GM19455 (cell line): ENCODE measurements around the gene ZNF324B.
"Not testable (repeated sequence)": the region's sequence is repeated elsewhere in the genome, so short reads cannot be mapped to it uniquely, and the experiment has no call there.

ENCODE experiments used
- ATAC-seq: cut with Tn5 transposase; IDR thresholded peaks from one replicate; pipeline ENCODE4 v1.9.1; 2021; ENCODE audit not compliant: unreplicated experiment

ZNF324B gene

GRCh38 chr19:58479736-58480480 is 28.5 kb downstream of the ZNF324B start:
- no peak for ATAC-seq

- ATAC-seq, result no peak
Observed at GRCh38 chr19:58480481-58480830, 29.0 kb downstream of the ZNF324B start.

- no peak for ATAC-seq
Observed at GRCh38 chr19:58480831-58481230, 29.4 kb downstream of the ZNF324B start.

- no peak for ATAC-seq
Observed at GRCh38 chr19:58482372-58482771, 30.9 kb downstream of the ZNF324B start.

- no peak for ATAC-seq
Observed at GRCh38 chr19:58483776-58484175, 32.4 kb downstream of the ZNF324B start.

- ATAC-seq, result not testable (repeated sequence)
Observed at GRCh38 chr19:58484349-58484748, 32.9 kb downstream of the ZNF324B start.

- ATAC-seq, result no peak
Observed at GRCh38 chr19:58491393-58491792, 40.0 kb downstream of the ZNF324B start.

- no peak for ATAC-seq
Observed at GRCh38 chr19:58492265-58492664, 40.8 kb downstream of the ZNF324B start.

- no peak for ATAC-seq
Observed at GRCh38 chr19:58497634-58498170, 46.3 kb downstream of the ZNF324B start.

- no peak for ATAC-seq
Observed at GRCh38 chr19:58498316-58499020, 47.0 kb downstream of the ZNF324B start.

- peak; percentile 78 for ATAC-seq
Observed at GRCh38 chr19:58499021-58499927, 47.9 kb downstream of the ZNF324B start.

GRCh38 chr19:58500242-58500641 is 48.8 kb downstream of the ZNF324B start:
- no peak for ATAC-seq
